Measurements from ENCODE around the gene RASAL1.

RASAL1 gene

DNA sequence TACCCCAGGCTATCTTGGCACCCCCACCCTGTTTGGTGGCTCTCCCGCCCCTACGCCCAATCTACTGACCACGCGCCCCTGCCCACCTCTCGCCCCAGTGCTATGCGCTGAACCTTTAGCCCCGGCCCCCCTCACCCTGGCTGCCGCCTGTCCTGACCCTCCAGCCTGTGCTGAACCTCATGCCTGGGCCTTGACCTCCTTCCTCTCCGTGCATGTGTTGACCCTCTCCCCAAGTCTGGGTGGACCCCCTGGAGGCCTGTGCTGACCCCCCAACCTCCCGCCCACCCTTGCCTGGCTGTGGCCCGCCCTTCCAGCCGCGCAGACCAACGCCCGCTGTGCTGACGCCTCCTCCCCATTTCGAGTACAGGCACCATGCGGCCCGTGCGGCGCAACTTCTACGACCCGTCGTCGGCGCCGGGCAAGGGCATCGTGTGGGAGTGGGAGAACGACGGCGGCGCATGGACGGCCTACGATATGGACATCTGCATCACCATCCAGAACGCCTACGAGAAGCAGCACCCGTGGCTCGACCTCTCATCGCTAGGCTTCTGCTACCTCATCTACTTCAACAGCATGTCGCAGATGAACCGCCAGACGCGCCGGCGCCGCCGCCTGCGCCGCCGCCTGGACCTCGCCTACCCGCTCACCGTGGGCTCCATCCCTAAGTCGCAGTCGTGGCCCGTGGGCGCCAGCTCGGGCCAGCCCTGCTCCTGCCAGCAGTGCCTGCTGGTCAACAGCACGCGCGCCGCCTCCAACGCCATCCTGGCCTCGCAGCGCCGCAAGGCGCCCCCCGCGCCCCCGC lies 58.3 kb downstream of the RASAL1 start:
- Mint-ChIP-seq H3K36me3 (ENCODE audit: low read depth) (no peaks in the 10 kb centered on the region), H3K4me3 (peak overlapping the region; percentile 34), H3K27me3 (ENCODE audit: low read depth, poor library complexity) (peaks cover 92% of the 10 kb centered on the region), H3K9me3 (no peaks in the 10 kb centered on the region), H3K27ac (no peak overlapping the region), H3K4me1 (peaks cover 29% of the 10 kb centered on the region)
- TF ChIP-seq, protein P1, sequence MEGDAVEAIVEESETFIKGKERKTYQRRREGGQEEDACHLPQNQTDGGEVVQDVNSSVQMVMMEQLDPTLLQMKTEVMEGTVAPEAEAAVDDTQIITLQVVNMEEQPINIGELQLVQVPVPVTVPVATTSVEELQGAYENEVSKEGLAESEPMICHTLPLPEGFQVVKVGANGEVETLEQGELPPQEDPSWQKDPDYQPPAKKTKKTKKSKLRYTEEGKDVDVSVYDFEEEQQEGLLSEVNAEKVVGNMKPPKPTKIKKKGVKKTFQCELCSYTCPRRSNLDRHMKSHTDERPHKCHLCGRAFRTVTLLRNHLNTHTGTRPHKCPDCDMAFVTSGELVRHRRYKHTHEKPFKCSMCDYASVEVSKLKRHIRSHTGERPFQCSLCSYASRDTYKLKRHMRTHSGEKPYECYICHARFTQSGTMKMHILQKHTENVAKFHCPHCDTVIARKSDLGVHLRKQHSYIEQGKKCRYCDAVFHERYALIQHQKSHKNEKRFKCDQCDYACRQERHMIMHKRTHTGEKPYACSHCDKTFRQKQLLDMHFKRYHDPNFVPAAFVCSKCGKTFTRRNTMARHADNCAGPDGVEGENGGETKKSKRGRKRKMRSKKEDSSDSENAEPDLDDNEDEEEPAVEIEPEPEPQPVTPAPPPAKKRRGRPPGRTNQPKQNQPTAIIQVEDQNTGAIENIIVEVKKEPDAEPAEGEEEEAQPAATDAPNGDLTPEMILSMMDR (IDR thresholded peaks at IDR 0.05) = no peak
- peak; percentile 31 for DNase-seq

DNA sequence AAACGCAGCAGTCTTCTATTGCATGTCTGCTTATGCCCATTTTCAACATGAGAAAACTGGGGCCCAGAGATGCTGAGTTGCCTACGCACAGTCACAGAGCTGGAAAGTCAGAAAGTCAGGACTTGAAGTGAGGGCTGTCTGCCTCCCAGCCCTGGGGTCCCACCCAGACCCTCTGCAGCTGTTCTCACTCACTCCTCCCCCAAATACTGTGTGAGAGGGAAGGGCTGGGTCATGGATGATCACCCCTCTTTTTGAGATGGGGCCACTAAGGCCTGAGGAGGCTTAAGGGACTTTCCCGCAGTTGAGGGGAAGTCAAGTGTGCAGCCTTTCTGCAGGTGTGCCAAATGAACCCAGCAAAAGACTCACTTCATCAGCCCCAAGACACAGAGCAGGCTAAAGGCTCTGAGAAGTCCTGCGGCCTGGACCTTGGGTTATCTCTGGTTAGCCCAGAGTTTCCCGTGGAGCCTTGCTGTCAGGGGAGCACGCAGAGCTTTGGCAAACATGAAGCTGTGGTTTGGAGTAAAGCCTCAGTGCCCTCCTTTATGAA lies 60.4 kb downstream of the RASAL1 start:
- H3K27me3 Mint-ChIP-seq (ENCODE audit: low read depth, poor library complexity) = peaks cover 78% of the 10 kb centered on the region
- no peak overlapping the region for H3K4me3 Mint-ChIP-seq
- peaks cover 25% of the 10 kb centered on the region for H3K4me1 Mint-ChIP-seq

DNA sequence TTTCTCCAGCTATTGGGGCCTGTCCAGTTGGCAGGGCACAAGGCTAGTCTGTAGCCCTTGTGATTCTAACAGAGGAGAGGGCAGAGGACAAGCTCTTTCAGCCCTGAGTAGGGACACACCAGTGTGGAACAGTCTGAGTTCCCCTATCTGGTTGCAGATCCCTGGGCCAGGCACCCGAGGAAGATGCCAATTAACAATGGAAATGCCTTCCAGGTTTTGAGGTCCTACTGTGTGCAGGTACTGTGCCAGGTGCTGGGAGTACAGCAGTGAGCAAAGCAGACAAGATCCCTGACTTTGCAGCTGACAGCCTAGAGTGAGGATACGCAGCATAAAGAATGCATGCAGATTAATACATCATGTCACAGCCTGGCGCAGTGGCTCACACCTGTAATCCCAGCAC lies 62.0 kb downstream of the RASAL1 start:
- Mint-ChIP-seq H3K4me1 (peaks cover 24% of the 10 kb centered on the region), H3K4me3 (no peak overlapping the region), H3K27ac (no peak overlapping the region), H3K9me3 (no peaks in the 10 kb centered on the region), H3K36me3 (ENCODE audit: low read depth) (no peaks in the 10 kb centered on the region), H3K27me3 (ENCODE audit: low read depth, poor library complexity) (peaks cover 63% of the 10 kb centered on the region)
- no peak for DNase-seq
- TF ChIP-seq, protein P1 (IDR thresholded peaks at IDR 0.05) = no peak

More for the DNA sequence above, 60.4 kb downstream of the RASAL1 start:
- no peak for DNase-seq
- TF ChIP-seq, protein P1 (IDR thresholded peaks at IDR 0.05) = no peak
- Mint-ChIP-seq H3K9me3 (no peaks in the 10 kb centered on the region), H3K27ac (no peak overlapping the region), H3K36me3 (ENCODE audit: low read depth) (no peaks in the 10 kb centered on the region)

DNA sequence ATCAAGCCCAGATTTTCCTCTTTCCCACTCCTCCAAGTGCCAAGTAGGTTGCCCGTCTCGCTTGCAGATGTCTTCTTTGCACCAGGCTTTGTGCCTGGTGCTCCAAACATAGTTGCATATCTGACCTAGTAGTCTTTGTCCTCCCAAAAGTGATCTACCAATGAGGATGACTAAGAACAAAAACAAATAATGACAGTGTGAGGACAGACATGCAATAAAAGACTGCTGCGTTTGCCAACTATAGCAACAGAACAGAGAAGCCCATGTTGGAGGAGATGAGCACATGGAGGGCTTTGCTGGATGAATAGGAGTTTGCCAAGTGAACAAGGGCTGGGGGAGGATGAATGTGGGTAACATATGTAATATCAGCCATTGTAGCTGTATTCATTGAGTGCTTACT lies 63.4 kb downstream of the RASAL1 start:
- Mint-ChIP-seq H3K9me3 (no peaks in the 10 kb centered on the region), H3K36me3 (ENCODE audit: low read depth) (no peaks in the 10 kb centered on the region), H3K4me3 (no peak overlapping the region), H3K27me3 (ENCODE audit: low read depth, poor library complexity) (peaks cover 64% of the 10 kb centered on the region), H3K27ac (no peak overlapping the region), H3K4me1 (peaks cover 24% of the 10 kb centered on the region)
- TF ChIP-seq, protein P1 (IDR thresholded peaks at IDR 0.05) = no peak
- no peak for DNase-seq

DNA sequence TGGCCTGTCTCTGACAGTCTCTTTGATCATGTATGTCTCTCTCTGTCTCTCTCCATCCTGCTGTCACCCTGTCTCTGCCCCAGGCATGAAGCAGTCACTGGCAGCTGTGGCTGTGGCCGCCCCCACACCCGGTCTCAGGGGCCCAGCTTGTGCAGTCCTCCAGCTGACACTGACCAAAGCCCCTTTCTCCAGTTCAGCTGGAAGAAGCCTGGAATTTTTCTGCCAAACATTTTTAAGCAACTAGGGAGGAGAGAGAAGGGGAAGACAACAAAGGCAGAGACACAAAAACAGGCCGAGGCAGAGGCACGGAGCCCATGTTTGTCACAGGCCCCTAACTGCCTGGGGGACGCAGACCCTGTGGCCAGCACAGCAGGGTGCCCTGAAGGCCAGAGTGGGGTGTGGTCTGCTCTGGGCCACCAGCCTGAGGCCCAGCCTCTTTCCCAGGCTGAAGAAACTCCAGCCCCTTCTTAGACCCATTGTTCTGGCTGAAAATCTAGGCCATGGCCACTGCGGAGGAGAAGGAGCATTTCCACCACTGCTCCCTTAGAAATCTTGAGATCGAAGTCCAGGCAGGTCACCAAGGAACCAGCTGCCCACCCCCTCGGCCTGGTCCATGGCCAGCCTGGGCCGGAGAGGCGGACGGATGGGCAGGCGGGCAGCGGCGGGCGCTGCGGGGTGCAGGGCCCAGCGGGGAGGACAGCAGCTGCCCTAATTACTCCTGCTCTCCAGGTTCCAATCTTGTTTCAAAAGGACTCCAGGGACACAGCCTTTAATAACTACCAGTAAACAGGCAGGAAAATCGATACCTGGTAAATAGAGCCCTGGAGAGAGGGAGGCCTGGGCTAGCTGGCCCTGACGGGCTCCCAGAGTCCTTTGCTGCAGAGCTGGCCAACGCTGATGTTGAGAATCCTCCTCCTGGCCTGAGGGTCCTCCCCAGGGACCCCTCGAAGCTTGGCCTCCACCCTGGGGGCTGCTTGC lies 64.1 kb downstream of the RASAL1 start:
- Mint-ChIP-seq H3K27me3 (ENCODE audit: low read depth, poor library complexity) (peaks cover 62% of the 10 kb centered on the region), H3K36me3 (ENCODE audit: low read depth) (no peaks in the 10 kb centered on the region), H3K4me3 (no peak overlapping the region), H3K9me3 (no peaks in the 10 kb centered on the region), H3K4me1 (peaks cover 24% of the 10 kb centered on the region), H3K27ac (peak overlapping the region; percentile 28)
- no peak for DNase-seq
- TF ChIP-seq, protein P1 (IDR thresholded peaks at IDR 0.05) = no peak
